Effector memory CD8-positive, alpha-beta T cell (primary cell): ENCODE data around the gene CACNA1F.
A peak's percentile ranks its signal among the peaks of the same experiment; 100 is the strongest.
"Not testable (repeated sequence)": the region's sequence is repeated elsewhere in the genome, so short reads cannot be mapped to it uniquely, and the experiment has no call there.

Experiments used
- ATAC-seq: fragments of 150-1000 bp; cut with Tn5 transposase; replicated peaks from 2 replicates; pipeline ENCODE4 v1.10.0; 2021; ENCODE audit warnings: mild to moderate bottlenecking, moderate library complexity
- DNase-seq, 3 experiments: peaks; one replicate each; pipeline ENCODE4 v3.0.0; 2021
- H3K27ac Mint-ChIP-seq, 2 donors: one replicate each; pipeline ENCODE4 v1.8.0; 2022; ENCODE audit warnings: mild to moderate bottlenecking in 2 of 2, mixed read lengths in 2 of 2, moderate library complexity in 2 of 2
- H3K27me3 Mint-ChIP-seq, 2 donors: one replicate each; pipeline ENCODE4 v1.8.0; 2022; ENCODE audit warnings: mixed read lengths in 2 of 2
- H3K36me3 Mint-ChIP-seq: one replicate; pipeline ENCODE4 v1.8.0; 2022; ENCODE audit warnings: mild to moderate bottlenecking, moderate library complexity, mixed read lengths; ENCODE audit not compliant: insufficient read depth
- H3K4me1 Mint-ChIP-seq, 2 donors: one replicate each; pipeline ENCODE4 v1.8.0; 2022; ENCODE audit warnings: low read depth in 2 of 2, mixed read lengths in 2 of 2
- H3K4me3 Mint-ChIP-seq, 2 donors: one replicate each; pipeline ENCODE4 v1.8.0; 2022; ENCODE audit warnings: mild to moderate bottlenecking in 2 of 2, mixed read lengths in 2 of 2, moderate library complexity in 2 of 2
- H3K9me3 Mint-ChIP-seq, 2 donors: one replicate each; pipeline ENCODE4 v1.8.0; 2022; ENCODE audit warnings: mixed read lengths in 2 of 2

CACNA1F gene

DNA sequence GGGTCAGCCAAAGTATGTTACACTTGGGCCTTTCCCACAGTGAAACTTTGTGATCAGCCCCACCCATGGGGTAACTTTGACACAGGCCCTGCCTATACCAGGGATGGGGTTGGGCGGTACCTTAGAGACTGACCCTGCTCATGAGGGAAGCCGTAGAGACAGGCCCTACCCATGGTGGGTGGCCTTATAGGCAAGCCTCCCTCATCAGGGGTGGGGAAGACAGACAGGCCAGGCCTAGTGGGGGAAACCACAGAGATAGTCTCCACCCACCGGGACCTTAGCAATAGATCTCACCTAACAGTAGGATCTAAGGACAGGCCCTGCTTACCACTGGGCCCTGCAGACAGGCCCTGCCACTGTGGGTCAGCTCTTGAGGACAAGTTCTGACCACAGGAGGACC lies 54.6 kb downstream of the CACNA1F start:
- H3K4me3 Mint-ChIP-seq: no peak overlapping the region
- H3K9me3 Mint-ChIP-seq: no peaks in the 10 kb centered on the region
- no peak overlapping the region for H3K27ac Mint-ChIP-seq
- H3K4me1 Mint-ChIP-seq: peaks cover 4 to 12% of the 10 kb centered on the region in 2 donors
- ATAC-seq (no peak), DNase-seq (no peak)
- H3K27me3 Mint-ChIP-seq: no peaks in the 10 kb centered on the region
- peaks cover 43% of the 10 kb centered on the region for H3K36me3 Mint-ChIP-seq

DNA sequence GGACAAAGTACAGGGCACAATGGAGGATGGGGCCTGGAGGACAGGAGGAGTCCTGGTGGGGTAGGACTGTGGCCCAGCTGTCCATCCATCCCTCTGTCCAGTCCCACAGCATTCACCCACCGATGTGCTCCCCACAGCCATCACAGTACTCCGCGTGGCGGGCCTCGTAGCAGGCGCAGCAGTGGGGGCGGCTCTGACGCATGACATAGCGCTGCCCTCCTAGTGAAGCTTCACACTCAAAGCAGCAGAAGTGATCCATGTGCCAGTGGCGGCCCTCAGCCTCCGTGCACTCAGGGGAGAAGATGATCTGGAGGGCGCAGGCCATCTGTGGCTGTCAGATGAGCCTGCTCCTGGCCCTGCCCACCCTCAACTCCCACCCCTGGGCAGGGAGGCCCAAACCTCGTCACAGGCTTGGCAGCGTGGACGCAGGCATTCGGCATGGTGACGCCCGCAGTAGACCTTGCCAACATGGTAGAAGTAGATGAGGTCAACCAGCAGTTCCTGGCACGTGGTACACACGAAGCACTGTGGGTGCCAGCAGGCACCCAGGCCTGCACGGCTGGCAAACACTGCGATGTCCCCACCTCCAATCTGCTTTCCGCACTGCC lies 55.2 kb downstream of the CACNA1F start:
- H3K9me3 Mint-ChIP-seq: no peaks in the 10 kb centered on the region
- peaks cover 46% of the 10 kb centered on the region for H3K36me3 Mint-ChIP-seq
- peak overlapping the region in 1 of 2 donors; percentile 52 for H3K27ac Mint-ChIP-seq
- no peaks in the 10 kb centered on the region for H3K27me3 Mint-ChIP-seq
- DNase-seq: no peak
- ATAC-seq: no peak
- no peak overlapping the region for H3K4me3 Mint-ChIP-seq
- H3K4me1 Mint-ChIP-seq: peaks cover 8 to 13% of the 10 kb centered on the region in 2 donors

DNA sequence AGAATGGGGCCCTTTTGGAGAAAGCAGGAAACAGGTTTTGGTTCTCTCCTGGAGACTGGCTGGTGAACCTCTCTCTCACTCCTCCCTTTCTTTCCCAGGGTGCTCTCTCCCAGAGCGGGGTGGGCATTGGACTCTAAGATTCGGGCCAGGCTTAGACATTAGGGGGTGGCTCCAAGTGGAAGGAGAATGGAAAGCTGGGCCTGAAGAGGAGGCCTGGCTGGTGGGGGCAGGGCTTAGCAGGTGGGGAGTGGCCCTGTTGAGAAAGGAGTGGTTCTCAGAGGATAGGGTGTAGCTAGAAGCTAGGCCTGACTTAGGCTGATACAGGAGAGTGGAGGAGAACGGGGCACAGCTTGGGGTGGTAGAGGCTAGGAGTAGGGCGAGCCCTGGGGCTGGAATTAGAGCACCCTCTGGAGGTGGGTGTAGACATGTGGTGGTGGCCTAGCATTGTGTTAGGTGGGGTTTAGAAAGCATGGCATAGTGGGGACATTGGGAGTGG lies 55.8 kb downstream of the CACNA1F start:
- H3K9me3 Mint-ChIP-seq: no peaks in the 10 kb centered on the region
- ATAC-seq (peak; percentile 64), DNase-seq (no peak)
- no peak overlapping the region for H3K4me3 Mint-ChIP-seq
- H3K27ac Mint-ChIP-seq: peak overlapping the region in 1 of 2 donors; percentile 52
- H3K27me3 Mint-ChIP-seq: no peaks in the 10 kb centered on the region
- peaks cover 50% of the 10 kb centered on the region for H3K36me3 Mint-ChIP-seq
- H3K4me1 Mint-ChIP-seq: peaks cover 13 to 18% of the 10 kb centered on the region in 2 donors

DNA sequence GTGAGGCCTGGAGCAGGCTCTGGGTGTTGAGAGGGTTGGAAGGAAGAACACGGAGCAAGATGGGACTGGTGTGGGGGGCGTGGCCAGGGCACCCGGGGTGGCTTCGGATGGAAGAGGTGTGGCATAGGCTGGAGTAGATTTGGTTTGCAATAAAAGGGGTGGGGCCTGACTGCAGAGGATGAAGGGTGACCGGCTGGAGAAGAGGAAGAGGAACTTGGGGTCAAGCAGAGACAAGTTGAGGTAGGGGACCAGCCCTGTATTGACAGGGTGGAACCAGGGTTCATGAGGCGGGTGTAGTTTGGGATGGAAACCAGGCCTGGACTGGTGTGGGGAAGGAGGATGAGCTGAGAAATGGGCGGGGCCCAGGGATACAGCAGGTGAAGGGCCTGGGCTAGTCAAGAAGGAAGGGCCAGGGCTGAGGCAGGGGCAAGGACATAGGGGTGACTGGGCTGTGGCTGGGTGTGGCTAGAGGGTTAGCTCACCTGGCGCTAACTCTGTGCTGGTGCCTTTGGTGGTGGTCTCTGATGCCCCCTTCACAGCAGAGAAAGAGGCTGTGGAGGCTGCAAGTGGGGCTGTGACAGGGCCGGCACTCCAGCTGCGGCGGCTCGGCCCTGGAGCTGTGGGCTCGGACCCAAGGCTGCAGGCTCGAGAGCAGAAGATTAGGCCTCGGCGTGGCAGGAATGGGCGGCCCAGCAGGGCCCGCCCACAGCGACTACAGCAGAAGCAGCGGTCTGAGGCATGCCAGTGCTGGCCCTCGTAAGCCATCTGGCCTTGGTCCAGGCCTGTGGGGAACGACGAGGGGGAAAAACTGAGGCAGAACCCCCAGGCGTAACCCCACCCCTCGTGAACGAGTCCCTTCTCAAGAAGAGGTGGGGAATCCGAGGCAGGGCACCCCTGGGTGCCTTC lies 56.5 kb downstream of the CACNA1F start:
- DNase-seq: no peak
- Mint-ChIP-seq H3K36me3 (peaks cover 47% of the 10 kb centered on the region), H3K9me3 (no peaks in the 10 kb centered on the region), H3K27me3 (no peaks in the 10 kb centered on the region), H3K4me1 (peaks cover 13 to 18% of the 10 kb centered on the region in 2 donors), H3K27ac (no peak overlapping the region), H3K4me3 (no peak overlapping the region)
- ATAC-seq: no peak

DNA sequence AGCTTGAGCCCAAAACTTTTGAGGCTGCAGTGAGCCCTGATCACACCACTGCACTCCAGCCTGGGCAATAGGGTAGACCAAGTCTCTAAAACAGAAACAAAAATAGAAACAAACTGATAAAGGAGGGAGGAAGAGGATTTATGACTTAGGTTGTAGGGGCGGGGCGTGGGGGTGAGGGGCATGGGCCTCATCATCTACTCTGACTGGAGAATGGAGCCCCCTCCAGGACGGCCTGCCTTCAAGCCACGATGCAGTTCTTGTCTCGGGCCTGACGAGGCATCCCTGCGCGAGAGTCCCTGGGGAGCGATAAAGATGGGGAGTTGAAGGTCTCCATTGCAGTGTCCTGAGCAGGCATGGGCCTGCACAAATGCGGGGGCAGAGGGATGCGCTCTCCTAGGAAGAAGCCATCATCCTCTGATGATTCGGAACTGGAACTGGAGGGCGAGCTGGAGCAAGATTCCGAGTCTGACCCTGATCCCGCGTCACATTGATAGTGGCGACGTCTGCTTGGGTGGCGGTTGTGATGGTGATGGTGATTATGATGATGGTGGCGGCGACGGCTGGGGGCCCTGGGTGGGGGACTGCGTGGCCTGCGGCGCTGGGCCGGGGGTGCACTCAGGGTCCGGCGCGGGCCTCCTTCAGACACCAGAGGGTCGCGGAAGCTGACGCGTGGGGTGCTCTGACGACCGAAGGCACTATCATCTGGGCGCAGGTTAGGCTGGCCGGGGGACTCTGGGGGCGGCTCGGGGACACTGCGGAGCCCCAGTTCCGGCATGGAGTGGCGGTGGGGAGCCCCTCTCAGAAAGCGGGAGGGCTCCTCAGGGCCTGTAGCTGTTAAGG lies 57.5 kb downstream of the CACNA1F start:
- no peaks in the 10 kb centered on the region for H3K9me3 Mint-ChIP-seq
- no peak for ATAC-seq
- H3K36me3 Mint-ChIP-seq: peaks cover 51% of the 10 kb centered on the region
- no peaks in the 10 kb centered on the region for H3K27me3 Mint-ChIP-seq
- peaks cover 13 to 18% of the 10 kb centered on the region in 2 donors for H3K4me1 Mint-ChIP-seq
- DNase-seq: no peak
- H3K4me3 Mint-ChIP-seq: no peak overlapping the region
- H3K27ac Mint-ChIP-seq: peak overlapping the region in 1 of 2 donors; percentile 53

DNA sequence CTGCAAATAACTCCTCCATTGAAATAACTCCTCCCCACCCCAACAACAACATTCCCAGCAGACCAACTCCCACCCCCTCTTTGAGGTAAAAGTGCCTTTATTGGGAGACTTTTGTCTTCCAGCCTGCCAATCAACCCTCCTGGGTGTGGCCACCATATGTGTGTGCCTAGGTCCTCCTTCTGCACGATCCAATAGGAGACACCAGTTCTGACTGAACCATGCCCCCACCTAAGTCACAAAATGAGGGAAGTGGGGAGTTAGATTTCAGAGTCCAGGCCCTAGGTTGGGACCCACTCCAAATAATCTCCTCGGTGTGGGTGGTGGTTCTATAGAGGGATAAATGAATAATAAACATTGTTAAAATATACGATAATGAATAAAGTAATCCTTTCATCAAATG lies 58.4 kb downstream of the CACNA1F start:
- Mint-ChIP-seq H3K9me3 (no peaks in the 10 kb centered on the region), H3K27me3 (no peaks in the 10 kb centered on the region), H3K27ac (peak overlapping the region in 1 of 2 donors; percentile 29), H3K36me3 (peaks cover 46% of the 10 kb centered on the region), H3K4me3 (no peak overlapping the region), H3K4me1 (peaks cover 13 to 18% of the 10 kb centered on the region in 2 donors)
- DNase-seq (no peak), ATAC-seq (no peak)

DNA sequence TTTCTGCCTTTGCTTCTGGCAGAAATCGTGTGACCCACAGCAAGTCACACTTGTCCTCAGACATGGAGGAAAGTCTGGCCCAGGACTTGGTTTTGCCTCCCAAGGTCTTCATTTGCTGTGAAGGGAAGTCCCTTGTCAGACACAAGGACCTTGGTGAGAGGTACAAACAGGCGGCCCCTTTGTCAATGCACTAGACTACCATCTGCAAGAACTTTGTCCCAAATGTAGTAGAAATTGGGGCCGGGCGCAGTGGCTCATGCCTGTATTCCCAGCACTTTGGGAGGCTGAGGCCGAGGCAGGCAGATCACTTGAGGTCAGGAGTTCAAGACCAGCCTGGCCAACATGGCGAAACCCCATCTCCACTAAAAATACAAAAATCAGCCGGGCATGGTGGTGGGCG lies 59.6 kb downstream of the CACNA1F start:
- H3K36me3 Mint-ChIP-seq: peaks cover 46% of the 10 kb centered on the region
- H3K4me3 Mint-ChIP-seq: peak overlapping the region; percentile 85
- peak overlapping the region in 1 of 2 donors; percentile 82 for H3K27ac Mint-ChIP-seq
- H3K4me1 Mint-ChIP-seq: peaks cover 13 to 18% of the 10 kb centered on the region in 2 donors
- not testable (repeated sequence) for H3K9me3 Mint-ChIP-seq, ATAC-seq, DNase-seq, H3K27me3 Mint-ChIP-seq

DNA sequence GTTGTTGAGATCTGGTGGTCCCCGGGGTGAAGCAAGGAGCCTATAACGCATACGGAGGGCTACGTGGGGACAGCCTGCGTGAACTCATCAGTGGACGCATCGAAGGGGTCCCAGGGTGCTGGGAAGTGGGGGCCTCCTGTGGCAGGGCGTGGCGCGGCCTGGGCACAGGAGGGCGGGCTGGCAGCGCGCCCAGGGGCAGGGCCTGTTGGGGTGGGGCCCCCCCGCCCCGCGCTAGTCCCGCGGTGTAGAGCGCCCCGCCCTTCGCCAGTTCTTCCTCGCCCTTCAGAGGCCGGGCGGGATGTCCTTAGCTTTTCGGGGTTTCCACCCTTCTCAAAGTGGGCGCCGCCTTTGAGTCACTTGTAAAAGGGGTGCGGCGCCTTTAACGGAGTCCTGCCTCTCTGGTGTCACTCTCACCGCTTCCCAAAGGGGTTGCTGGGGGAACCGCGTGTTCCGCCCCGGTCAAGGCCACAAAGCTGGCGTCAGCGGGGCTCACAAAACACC lies 60.8 kb downstream of the CACNA1F start:
- Mint-ChIP-seq H3K9me3 (no peaks in the 10 kb centered on the region), H3K4me1 (peaks cover 19 to 22% of the 10 kb centered on the region in 2 donors), H3K27me3 (no peaks in the 10 kb centered on the region), H3K36me3 (peaks cover 46% of the 10 kb centered on the region), H3K27ac (peak overlapping the region; percentile 82), H3K4me3 (peak overlapping the region; percentile 85)
- ATAC-seq (peak; percentile 68), DNase-seq (peak; percentile 32 to 49 (median 47))

DNA sequence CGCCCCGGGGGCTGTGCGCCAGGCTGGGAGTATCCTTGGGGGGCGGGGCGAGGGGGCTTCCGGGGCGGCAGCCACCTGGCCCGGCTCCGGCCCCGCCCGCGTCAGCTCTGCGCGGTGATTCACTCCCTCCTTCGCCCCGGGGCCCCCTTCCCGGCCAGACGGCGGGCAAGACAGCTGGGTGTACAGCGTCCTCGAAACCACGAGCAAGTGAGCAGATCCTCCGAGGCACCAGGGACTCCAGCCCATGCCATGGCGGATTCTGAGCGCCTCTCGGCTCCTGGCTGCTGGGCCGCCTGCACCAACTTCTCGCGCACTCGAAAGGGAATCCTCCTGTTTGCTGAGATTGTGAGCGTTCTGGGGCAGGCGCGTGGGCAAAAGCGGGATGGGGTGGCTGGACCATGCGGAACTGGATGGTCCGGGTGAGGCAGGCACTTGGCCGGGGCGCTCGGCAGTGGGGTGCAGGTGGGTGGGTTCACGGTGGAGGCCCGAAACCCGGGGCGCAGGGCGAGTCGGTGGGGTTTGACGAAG lies 61.3 kb downstream of the CACNA1F start, which contains the start of gene PLP2:
Gene PLP2 (plus strand): TSS at position 147 of the 528 bp plus-strand sequence. CDS start 103 bp downstream, at position 250.
- DNase-seq: peak; percentile 31 to 44 (median 36)
- H3K27me3 Mint-ChIP-seq: no peaks in the 10 kb centered on the region

DNA sequence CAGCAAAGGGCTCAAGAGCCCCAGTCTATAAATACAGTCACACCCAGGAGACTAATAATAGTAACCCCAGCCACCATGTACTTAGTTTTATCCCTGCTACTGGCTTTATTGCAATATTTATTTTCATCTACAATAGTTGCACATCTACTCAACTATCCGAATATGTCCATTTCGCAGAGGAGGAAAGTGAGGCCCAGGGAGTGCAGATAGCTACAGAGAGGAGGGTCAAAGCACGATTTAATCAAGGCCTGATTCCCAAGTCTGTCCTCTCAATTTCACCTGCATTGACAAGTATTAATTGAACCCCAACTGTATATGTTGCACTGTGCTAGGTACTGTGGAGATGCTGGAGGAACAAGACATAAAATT lies 65.4 kb downstream of the CACNA1F start:
- H3K9me3 Mint-ChIP-seq: no peaks in the 10 kb centered on the region
- DNase-seq (no peak), ATAC-seq (no peak)
- H3K27ac Mint-ChIP-seq: peak overlapping the region; percentile 94 to 98
- peak overlapping the region; percentile 82 to 91 for H3K4me3 Mint-ChIP-seq
- peaks cover 20 to 27% of the 10 kb centered on the region in 2 donors for H3K4me1 Mint-ChIP-seq
- H3K27me3 Mint-ChIP-seq: no peaks in the 10 kb centered on the region
- H3K36me3 Mint-ChIP-seq: peaks cover 29% of the 10 kb centered on the region

More for the DNA sequence above, 61.3 kb downstream of the CACNA1F start, which contains the start of gene PLP2:
- Mint-ChIP-seq H3K4me3 (peak within 1 kb of the TSS; percentile 85), H3K4me1 (peaks cover 21 to 26% of the 10 kb centered on the region in 2 donors), H3K27ac (peak within 1 kb of the TSS; percentile 82), H3K9me3 (no peaks in the 10 kb centered on the region), H3K36me3 (peaks cover 48% of the 10 kb centered on the region)
- ATAC-seq: peak; percentile 44

DNA sequence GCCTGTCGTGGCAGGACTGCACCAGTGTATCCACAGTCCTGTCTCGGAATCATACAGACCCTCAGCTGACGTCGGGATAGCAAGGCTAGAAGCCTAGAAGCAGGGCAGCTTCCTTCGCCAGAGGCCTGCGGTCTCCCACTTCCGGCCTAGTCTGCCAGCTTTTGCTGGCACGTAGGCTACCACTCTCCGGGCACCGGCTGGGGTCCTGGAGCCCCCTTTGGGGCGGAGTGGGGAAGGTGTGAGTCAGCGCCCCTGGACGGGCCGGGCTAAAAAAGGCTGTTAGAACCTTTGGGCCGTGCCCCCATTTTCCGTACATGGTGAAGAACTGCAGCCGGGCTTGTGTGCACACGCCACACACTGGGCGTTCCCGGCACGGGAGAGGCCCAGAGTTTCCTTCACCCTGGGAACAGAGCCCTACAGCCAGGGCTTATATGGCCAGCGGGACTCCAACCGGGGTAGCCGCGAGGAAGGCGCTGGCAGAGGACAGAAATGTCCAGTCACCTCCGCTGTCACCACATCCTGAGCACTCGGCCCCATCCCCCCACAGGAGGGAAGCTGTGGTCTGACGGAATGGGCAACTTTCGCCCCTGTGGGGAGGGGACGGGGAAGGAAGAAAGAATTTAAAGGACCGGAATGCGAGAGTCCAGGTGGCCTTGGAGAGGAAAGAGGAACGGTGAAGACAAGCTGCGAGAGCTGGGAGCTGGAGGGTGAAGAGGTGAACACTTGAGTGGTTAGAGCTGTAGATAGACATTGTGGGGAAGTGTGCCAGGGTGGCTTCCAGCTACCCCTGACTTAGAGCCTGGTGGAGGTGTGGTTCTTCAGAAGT lies 66.0 kb downstream of the CACNA1F start:
- ATAC-seq: peak; percentile 59
- H3K9me3 Mint-ChIP-seq: no peaks in the 10 kb centered on the region
- H3K36me3 Mint-ChIP-seq: peaks cover 25% of the 10 kb centered on the region
- peak overlapping the region; percentile 82 to 91 for H3K4me3 Mint-ChIP-seq
- H3K27ac Mint-ChIP-seq: peak overlapping the region; percentile 94 to 98
- peaks cover 17 to 25% of the 10 kb centered on the region in 2 donors for H3K4me1 Mint-ChIP-seq
- no peaks in the 10 kb centered on the region for H3K27me3 Mint-ChIP-seq
- DNase-seq: peak; percentile 58 to 68 (median 66)
